B cell (primary cell): ENCODE measurements around the gene RPLP1. TPM values are rescaled to one million over a fixed set of nuclear protein-coding genes. Genes with fewer than 3 reads are reported as not detected.

Source experiments
- ATAC-seq: fragments of 200-7000 bp; cut with Tn5 transposase; one replicate; pipeline ENCODE4 v1.10.0; 2021; ENCODE audit warnings: low read depth, mild to moderate bottlenecking, moderate number of reproducible peaks, moderate library complexity
- CTCF ChIA-PET: fragments of 350-600 bp; sonication (Branson Sonifier 250); formaldehyde crosslinking; loops from one replicate; lab custom pipeline; 2021; ENCODE audit warnings: antibody characterized with exemption, inconsistent platforms; lab: Charles Lee
- POLR2A ChIA-PET: fragments of 350-600 bp; sonication (Branson Sonifier 250); formaldehyde crosslinking; loops from one replicate; lab custom pipeline; 2021; ENCODE audit warnings: antibody characterized with exemption; lab: Charles Lee
- DNase-seq: peaks from one replicate; pipeline ENCODE4 v3.0.0; 2013
- H2AFZ ChIP-seq: 2 replicates; pipeline ENCODE4 v1.6.1; 2012; ENCODE audit warnings: mild to moderate bottlenecking, low read depth, low read length; ENCODE audit not compliant: insufficient read depth, poor library complexity, severe bottlenecking
- H3K27ac ChIP-seq, 2 donors: 1 replicate in 1 of 2; 2 replicates in 1 of 2; pipeline ENCODE4 v1.5.1; 2012 to 2013; ENCODE audit warnings: low read length in 2 of 2, mild to moderate bottlenecking in 2 of 2, moderate library complexity in 1 of 2
- H3K27me3 ChIP-seq, 4 experiments: fragments of 200-600 bp in 1 of 4; sonication (generic) in 1 of 4; replicated peaks in 1 of 4; 1 replicate in 2 of 4; 2 replicates in 2 of 4; pipeline versions ENCODE4 v1.6.1 to v1.7.0; 2013 to 2016; ENCODE audit warnings: low read length in 3 of 4, mild to moderate bottlenecking in 2 of 4, mixed read lengths in 1 of 4, moderate library complexity in 1 of 4; ENCODE audit not compliant: insufficient read depth in 4 of 4, control insufficient read depth in 3 of 4; ENCODE audit errors: control extremely low read depth in 1 of 4
- H3K36me3 ChIP-seq, 2 experiments: replicated peaks in 1 of 2; 1 replicate in 1 of 2; 2 replicates in 1 of 2; pipeline versions ENCODE4 v1.6.1 to v1.7.1; 2013; ENCODE audit warnings: low read length in 1 of 2; ENCODE audit not compliant: insufficient read depth in 2 of 2, control insufficient read depth in 1 of 2; ENCODE audit errors: control extremely low read depth in 1 of 2, extremely low read depth in 1 of 2
- H3K4me1 ChIP-seq, 2 donors: fragments of 200-600 bp in 1 of 2; sonication (generic) in 1 of 2; 1 replicate in 1 of 2; 2 replicates in 1 of 2; pipeline versions ENCODE4 v1.5.1 to v1.6.1; 2013 to 2017; ENCODE audit warnings: low read length in 2 of 2; ENCODE audit not compliant: control insufficient read depth in 2 of 2, insufficient read depth in 2 of 2
- H3K4me2 ChIP-seq: replicated peaks from 2 replicates; pipeline ENCODE3; 2012; ENCODE audit warnings: mild to moderate bottlenecking, low read depth, low read length; ENCODE audit not compliant: poor library complexity, severe bottlenecking
- H3K4me3 ChIP-seq, 5 experiments: fragments of 200-600 bp in 1 of 5; sonication (generic) in 1 of 5; 1 replicate in 3 of 5; 2 replicates in 2 of 5; pipeline versions ENCODE4 v1.5.1 to v1.7.0; 2011 to 2016; ENCODE audit warnings: low read length in 4 of 5, mild to moderate bottlenecking in 4 of 5, low read depth in 2 of 5, control low read depth in 1 of 5, moderate library complexity in 1 of 5; ENCODE audit not compliant: insufficient read depth in 1 of 5; ENCODE audit errors: control extremely low read depth in 1 of 5, extremely low read depth in 1 of 5
- H3K79me2 ChIP-seq: fragments of 200-600 bp; sonication (generic); one replicate; pipeline ENCODE4 v1.6.0; 2016; ENCODE audit warnings: low read length; ENCODE audit not compliant: control insufficient read depth, insufficient read depth
- H3K9ac ChIP-seq: fragments of 200-600 bp; sonication (generic); 2 replicates; pipeline ENCODE4 v1.6.1; 2017; ENCODE audit warnings: mild to moderate bottlenecking, low read length, moderate library complexity
- H3K9me3 ChIP-seq, 3 donors: one replicate each; pipeline versions ENCODE4 v1.6.1 to v1.7.1; 2013; ENCODE audit warnings: low read length in 2 of 3; ENCODE audit not compliant: control insufficient read depth in 2 of 3, insufficient read depth in 1 of 3; ENCODE audit errors: control extremely low read depth in 1 of 3
- H4K20me1 ChIP-seq: 2 replicates; pipeline ENCODE4 v1.6.0; 2012; ENCODE audit warnings: mild to moderate bottlenecking, low read length; ENCODE audit not compliant: insufficient read depth, control insufficient read depth, poor library complexity, severe bottlenecking
- H3K27ac Mint-ChIP-seq: one replicate; pipeline ENCODE4 v1.8.0; 2021; ENCODE audit warnings: mixed read lengths
- H3K27me3 Mint-ChIP-seq: one replicate; pipeline ENCODE4 v1.8.0; 2021; ENCODE audit warnings: mixed read lengths
- H3K4me1 Mint-ChIP-seq: one replicate; pipeline ENCODE4 v1.8.0; 2021; ENCODE audit warnings: mixed read lengths
- H3K4me3 Mint-ChIP-seq: one replicate; pipeline ENCODE4 v1.8.0; 2021; ENCODE audit warnings: mixed read lengths
- H3K9me3 Mint-ChIP-seq: one replicate; pipeline ENCODE4 v1.8.0; 2022; ENCODE audit warnings: mixed read lengths; ENCODE audit not compliant: insufficient read depth
- CTCF ChIP-seq: fragments of 200-600 bp; IDR thresholded peaks from one replicate; pipeline ENCODE4 v1.8.0; 2022; ENCODE audit warnings: antibody characterized with exemption, mild to moderate bottlenecking
- EZH2 ChIP-seq: IDR thresholded peaks from 2 replicates; pipeline ENCODE4 v1.6.1; 2012; ENCODE audit warnings: borderline replicate concordance, low read depth, mild to moderate bottlenecking, moderate library complexity, low read length; ENCODE audit not compliant: insufficient read depth, poor library complexity, severe bottlenecking
- WGBS: methylation state at CpG from one replicate; pipeline ENCODE4 v1.1.5; 2013; ENCODE audit warnings: missing lambda C conversion rate; ENCODE audit not compliant: insufficient coverage; 5-methylcytosine and 5-hydroxymethylcytosine counted together
- intact Hi-C: fragments of 100-400 bp; cut with micrococcal nuclease; formaldehyde crosslinking; loops from one replicate; pipeline ENCODE4 v1.10.0; 2022
- polyA plus RNA-seq: library from polyadenylated mRNA; depleted of rRNA; stranded (reverse); fragments of >200 nt; gene quantifications from 2 replicates; pipeline ENCODE4 v1.2.3, GENCODE V29; 2012
- total RNA-seq, 2 donors: library from RNA; stranded (reverse); fragments of 120-200 nt in 1 of 2; gene quantifications; 1 replicate in 1 of 2; 2 replicates in 1 of 2; pipeline versions ENCODE4 v1.2.3 to v1.2.4, GENCODE V29; 2013 to 2022

The RPLP1 gene
- total and polyA plus RNA-seq, 2 donors (not counting 1 experiment from before 2014, with no cell fraction given), result 2,373 to 2,470 TPM

GRCh38 chr15:69469467-69470201, 17.0 kb downstream of the RPLP1 start:
- peaks cover 7% of the 10 kb centered on the region for H3K27me3 Mint-ChIP-seq
- no peak for TF ChIP-seq EZH2
- no peak for TF ChIP-seq CTCF
- Histone ChIP-seq H3K27ac (no peak overlapping the region), H3K27me3 (peaks cover 0 to 2% (median 0%) of the 10 kb centered on the region in 4 experiments), H3K9ac (no peak overlapping the region), H2AFZ (no peak overlapping the region), H4K20me1 (no peaks in the 10 kb centered on the region), H3K4me2 (no peak overlapping the region), H3K36me3 (no peaks in the 10 kb centered on the region), H3K9me3 (no peaks in the 10 kb centered on the region), H3K4me1 (no peaks in the 10 kb centered on the region), H3K79me2 (no peaks in the 10 kb centered on the region), H3K4me3 (no peak overlapping the region)
- ATAC-seq (no peak), DNase-seq (no peak)
- 99% methylated on average over 7 of the region's 8 CpGs for WGBS
- no peaks in the 10 kb centered on the region for H3K9me3 Mint-ChIP-seq
- CTCF ChIA-PET, result interaction anchor here (0.6 to 1.3 kb wide), 5 partner anchors 8 to 1253 kb away, joined by 3 to 4 read pairs (median 3); no protein-coding TSS in a partner anchor
- no peak overlapping the region for H3K4me3 Mint-ChIP-seq
- H3K4me1 Mint-ChIP-seq, result peaks cover 5% of the 10 kb centered on the region
- intact Hi-C loops, result loop anchor here (10.0 kb wide), 2 partner anchors 1115 to 1255 kb away; no protein-coding TSS in a partner anchor
- no peak overlapping the region for H3K27ac Mint-ChIP-seq
- POLR2A ChIA-PET, result no interaction called here

GRCh38 chr15:69472046-69472445, 19.4 kb downstream of the RPLP1 start:
- Histone ChIP-seq H3K27ac (no peak overlapping the region), H3K4me2 (no peak overlapping the region), H3K36me3 (no peaks in the 10 kb centered on the region), H3K79me2 (no peaks in the 10 kb centered on the region), H3K27me3 (peaks cover 0 to 9% (median 3%) of the 10 kb centered on the region in 4 experiments), H3K9ac (no peak overlapping the region), H3K4me1 (no peaks in the 10 kb centered on the region), H3K9me3 (no peaks in the 10 kb centered on the region), H2AFZ (no peak overlapping the region), H4K20me1 (no peaks in the 10 kb centered on the region), H3K4me3 (no peak overlapping the region)
- intact Hi-C loops, result loop anchor here (10.0 kb wide), 2 partner anchors 1113 to 1253 kb away; no protein-coding TSS in a partner anchor
- POLR2A ChIA-PET, result no interaction called here
- H3K27ac Mint-ChIP-seq, result no peak overlapping the region
- H3K4me1 Mint-ChIP-seq, result peaks cover 2% of the 10 kb centered on the region
- TF ChIP-seq EZH2 (no peak), CTCF (no peak)
- DNase-seq (no peak), ATAC-seq (no peak)
- 88% methylated on average over 3 of the region's 5 CpGs for WGBS
- H3K4me3 Mint-ChIP-seq, result no peak overlapping the region
- CTCF ChIA-PET, result interaction anchor here (1.1 to 2.4 kb wide), 2 partner anchors 9 to 1251 kb away, joined by 3 to 13 read pairs; no protein-coding TSS in a partner anchor
- H3K27me3 Mint-ChIP-seq, result peaks cover 14% of the 10 kb centered on the region
- H3K9me3 Mint-ChIP-seq, result no peaks in the 10 kb centered on the region
